ENCODE results near the gene GLRA1. TPM values are rescaled to one million over a fixed set of nuclear protein-coding genes. Genes with fewer than 3 reads are reported as not detected.

GLRA1 gene
- total and polyA plus RNA-seq, 8 donors, result 0.08 to 1.1 (median 0.76) TPM; not detected in 2

GRCh38 chr5:151805414-151806223 is 119.0 kb downstream of the GLRA1 start:
- DNase-seq (no peak), ATAC-seq (peak in 2 of 4 donors; percentile 44 to 53), FAIRE-seq (no peak)
- Histone ChIP-seq H3K36me3 (peaks cover 0 to 39% (median 0%) of the 10 kb centered on the region in 3 donors), H3K9me3 (no peaks in the 10 kb centered on the region), H3K27ac (no peak overlapping the region), H3K4me1 (no peaks in the 10 kb centered on the region), H3K4me3 (no peak overlapping the region), H3K27me3 (no peaks in the 10 kb centered on the region)
- intact Hi-C loops (cut with DNase I), result no loop called here
- 92 to 93% methylated on average over 3 of the region's 3 CpGs for WGBS, 2 donors
- no peak for TF ChIP-seq CTCF (IDR thresholded peaks at IDR 0.05)

DNA sequence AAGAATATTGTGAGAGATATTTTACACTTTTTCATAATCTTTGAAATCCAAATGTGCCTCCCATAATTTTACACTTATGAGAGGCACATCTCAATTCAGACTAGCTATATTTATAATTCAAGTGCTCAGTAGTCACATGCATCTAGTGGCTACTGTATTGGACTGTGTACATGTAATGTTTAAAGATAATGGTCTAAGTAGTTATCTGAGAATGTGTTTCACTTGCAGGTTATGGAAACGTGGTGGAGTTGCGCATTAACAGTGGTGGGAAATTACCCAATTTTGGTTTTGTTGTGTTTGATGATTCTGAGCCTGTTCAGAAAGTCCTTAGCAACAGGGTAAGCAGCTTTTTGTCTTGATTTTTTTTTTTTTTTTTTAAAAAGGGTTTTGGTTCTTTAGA is 124.1 kb downstream of the GLRA1 start:
- Histone ChIP-seq H3K36me3 (peaks cover 0 to 86% (median 7%) of the 10 kb centered on the region in 3 donors), H3K27ac (no peak overlapping the region), H3K9me3 (no peaks in the 10 kb centered on the region), H3K4me3 (no peak overlapping the region), H3K27me3 (no peaks in the 10 kb centered on the region), H3K4me1 (no peaks in the 10 kb centered on the region)
- 81 to 82% methylated on average over 2 of the region's 2 CpGs for WGBS, 2 donors
- FAIRE-seq (no peak), DNase-seq (no peak), ATAC-seq (no peak)
- TF ChIP-seq CTCF (IDR thresholded peaks at IDR 0.05), result no peak
- intact Hi-C loops (cut with DNase I), result no loop called here

- 87 to 92% methylated on average over 3 of the region's 3 CpGs for WGBS, 2 donors
- H3K9me3 ChIP-seq, result no peaks in the 10 kb centered on the region
- no peaks in the 10 kb centered on the region for H3K4me1 ChIP-seq
- intact Hi-C loops (cut with DNase I), result no loop called here
- H3K36me3 ChIP-seq, result peaks cover 0 to 86% (median 7%) of the 10 kb centered on the region in 3 donors
- H3K4me3 ChIP-seq, result no peak overlapping the region
- no peaks in the 10 kb centered on the region for H3K27me3 ChIP-seq
- ATAC-seq, result no peak
- no peak for DNase-seq
- no peak for TF ChIP-seq CTCF (IDR thresholded peaks at IDR 0.05)
- FAIRE-seq, result no peak
- no peak overlapping the region for H3K27ac ChIP-seq
Measured at GRCh38 chr5:151799407-151799806, 125.2 kb downstream of the GLRA1 start.

DNA sequence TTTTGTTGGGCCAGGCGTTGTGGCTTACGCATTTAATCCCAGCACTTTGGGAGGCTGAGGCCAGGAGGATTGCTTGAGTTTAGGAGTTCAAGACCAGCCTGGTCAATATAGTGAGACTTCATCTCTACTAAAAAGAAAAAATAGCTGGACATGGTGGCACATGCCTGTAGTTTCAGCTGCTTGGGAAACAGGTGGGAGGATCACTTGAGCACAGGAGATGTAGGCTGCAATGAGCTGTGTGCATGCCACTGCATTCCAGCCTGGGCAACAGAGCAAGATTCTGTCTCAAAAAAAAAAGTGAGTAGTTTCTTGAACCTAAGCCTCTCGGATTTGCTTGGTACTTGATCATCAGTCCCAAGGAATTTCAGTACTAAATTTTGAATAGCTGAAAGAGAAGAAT is 126.0 kb downstream of the GLRA1 start:
- H3K27me3 ChIP-seq, result no peaks in the 10 kb centered on the region
- no peak for TF ChIP-seq CTCF (IDR thresholded peaks at IDR 0.05)
- H3K27ac ChIP-seq, result no peak overlapping the region
- DNase-seq, result no peak
- ATAC-seq, result no peak
- H3K9me3 ChIP-seq, result no peaks in the 10 kb centered on the region
- WGBS, 2 donors, result 93 to 97% methylated on average over 3 of the region's 3 CpGs
- intact Hi-C loops (cut with DNase I), result no loop called here
- peaks cover 0 to 80% (median 7%) of the 10 kb centered on the region in 3 donors for H3K36me3 ChIP-seq
- H3K4me1 ChIP-seq, result no peaks in the 10 kb centered on the region
- no peak overlapping the region for H3K4me3 ChIP-seq
- FAIRE-seq, result no peak

DNA sequence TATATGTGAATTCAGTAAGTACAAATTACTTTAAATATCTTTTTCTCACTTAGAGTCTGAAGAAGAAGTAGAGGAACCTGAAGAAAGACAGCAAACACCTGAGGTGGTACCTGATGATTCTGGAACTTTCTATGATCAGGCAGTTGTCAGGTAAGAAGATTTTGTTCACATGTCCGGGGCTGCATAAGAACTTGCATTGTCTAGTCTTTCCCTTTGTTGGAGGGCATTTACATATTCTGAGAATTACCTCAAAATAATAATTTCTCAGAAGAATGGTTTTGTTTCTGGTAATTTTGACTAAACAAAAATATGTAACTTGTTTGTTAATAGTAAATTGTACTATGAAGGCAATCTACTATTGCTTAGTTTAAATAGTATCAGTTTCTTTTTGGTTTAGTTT is 129.2 kb downstream of the GLRA1 start:
- intact Hi-C loops (cut with DNase I), result no loop called here
- no peaks in the 10 kb centered on the region for H3K4me1 ChIP-seq
- FAIRE-seq (no peak), ATAC-seq (no peak), DNase-seq (no peak)
- no peak overlapping the region for H3K27ac ChIP-seq
- no peak overlapping the region for H3K4me3 ChIP-seq
- H3K27me3 ChIP-seq, result no peaks in the 10 kb centered on the region
- WGBS, 2 donors, result 94 to 100% methylated on average over 1 of the region's 1 CpG
- H3K9me3 ChIP-seq, result no peaks in the 10 kb centered on the region
- peaks cover 0 to 83% (median 20%) of the 10 kb centered on the region in 3 donors for H3K36me3 ChIP-seq
- no peak for TF ChIP-seq CTCF (IDR thresholded peaks at IDR 0.05)

Measured in pancreas (tissue), 10 donors.